ENCODE data around the gene G6PC2.

G6PC2 gene

GRCh38 chr2:168890006-168890782 is 10.9 kb upstream of the G6PC2 start, which contains the start of gene SPC25:
Gene SPC25 (minus strand): TSS chr2:168890430. CDS start chr2:168889519, 911 bp downstream.
- POLR2A ChIA-PET = no interaction called here
- H3K4me3 ChIP-seq (ENCODE audit: low read depth, low read length) = peak within 1 kb of the TSS; percentile 85
- CTCF ChIA-PET = no interaction called here
- TF ChIP-seq, protein P1, sequence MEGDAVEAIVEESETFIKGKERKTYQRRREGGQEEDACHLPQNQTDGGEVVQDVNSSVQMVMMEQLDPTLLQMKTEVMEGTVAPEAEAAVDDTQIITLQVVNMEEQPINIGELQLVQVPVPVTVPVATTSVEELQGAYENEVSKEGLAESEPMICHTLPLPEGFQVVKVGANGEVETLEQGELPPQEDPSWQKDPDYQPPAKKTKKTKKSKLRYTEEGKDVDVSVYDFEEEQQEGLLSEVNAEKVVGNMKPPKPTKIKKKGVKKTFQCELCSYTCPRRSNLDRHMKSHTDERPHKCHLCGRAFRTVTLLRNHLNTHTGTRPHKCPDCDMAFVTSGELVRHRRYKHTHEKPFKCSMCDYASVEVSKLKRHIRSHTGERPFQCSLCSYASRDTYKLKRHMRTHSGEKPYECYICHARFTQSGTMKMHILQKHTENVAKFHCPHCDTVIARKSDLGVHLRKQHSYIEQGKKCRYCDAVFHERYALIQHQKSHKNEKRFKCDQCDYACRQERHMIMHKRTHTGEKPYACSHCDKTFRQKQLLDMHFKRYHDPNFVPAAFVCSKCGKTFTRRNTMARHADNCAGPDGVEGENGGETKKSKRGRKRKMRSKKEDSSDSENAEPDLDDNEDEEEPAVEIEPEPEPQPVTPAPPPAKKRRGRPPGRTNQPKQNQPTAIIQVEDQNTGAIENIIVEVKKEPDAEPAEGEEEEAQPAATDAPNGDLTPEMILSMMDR (IDR thresholded peaks at IDR 0.05; ENCODE audit: insufficient read depth, low read length, missing control alignments) = no peak
- DNase-seq (ENCODE audit: low read depth, low spot score) = peak; percentile 31

- no peak overlapping the region for H3K4me3 ChIP-seq (ENCODE audit: low read depth, low read length)
- CTCF ChIA-PET = no interaction called here
- no peak for DNase-seq (ENCODE audit: low read depth, low spot score)
- TF ChIP-seq, protein P1 (IDR thresholded peaks at IDR 0.05; ENCODE audit: insufficient read depth, low read length, missing control alignments) = no peak
- POLR2A ChIA-PET = no interaction called here
Measured at GRCh38 chr2:168892327-168892726, 8.8 kb upstream of the G6PC2 start.

DNA sequence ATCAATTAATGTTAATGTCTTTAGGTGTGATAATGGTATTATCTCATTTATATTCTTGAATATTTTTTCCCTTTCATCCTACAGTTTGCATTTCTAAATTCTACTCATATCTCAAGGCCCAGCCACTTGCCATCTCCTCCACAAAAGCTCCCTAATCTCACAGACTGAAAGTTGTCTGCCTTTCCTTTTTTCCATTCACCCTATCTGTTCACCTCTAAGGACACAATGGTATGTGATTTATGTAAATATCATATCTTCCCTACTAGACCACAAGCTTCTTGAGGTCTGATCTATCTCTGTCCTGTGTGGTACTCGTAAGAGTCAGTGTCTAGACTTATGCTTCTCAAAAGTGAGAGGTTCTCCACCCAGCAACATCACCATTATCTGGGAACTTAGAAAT is 7.0 kb upstream of the G6PC2 start:
- ChIA-PET POLR2A (no interaction called here), CTCF (no interaction called here)
- no peak overlapping the region for H3K4me3 ChIP-seq (ENCODE audit: low read depth, low read length)
- TF ChIP-seq, protein P1 (IDR thresholded peaks at IDR 0.05; ENCODE audit: insufficient read depth, low read length, missing control alignments) = no peak
- no peak for DNase-seq (ENCODE audit: low read depth, low spot score)

DNA sequence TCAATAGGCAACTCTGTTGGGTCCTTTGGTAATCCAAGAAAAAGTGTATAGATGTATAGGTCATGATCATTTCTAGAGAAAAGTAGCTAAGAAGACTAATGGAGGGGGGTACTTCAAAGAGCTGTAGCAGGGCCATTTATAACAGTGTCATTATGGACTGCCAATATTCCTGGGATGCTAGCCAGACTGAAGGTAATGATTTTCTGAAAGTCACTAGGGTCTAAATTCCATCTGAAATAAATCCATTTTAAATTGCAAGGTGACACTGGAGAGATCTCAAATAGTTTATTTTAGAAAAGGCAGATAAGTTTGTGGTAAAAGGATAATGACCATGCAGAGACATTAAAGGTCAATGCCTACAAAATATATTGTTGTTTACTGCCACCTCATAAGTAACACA is 6.4 kb upstream of the G6PC2 start:
- no peak overlapping the region for H3K4me3 ChIP-seq (ENCODE audit: low read depth, low read length)
- ChIA-PET POLR2A (no interaction called here), CTCF (no interaction called here)
- no peak for DNase-seq (ENCODE audit: low read depth, low spot score)
- TF ChIP-seq, protein P1 (IDR thresholded peaks at IDR 0.05; ENCODE audit: insufficient read depth, low read length, missing control alignments) = no peak

- TF ChIP-seq, protein P1 (IDR thresholded peaks at IDR 0.05; ENCODE audit: insufficient read depth, low read length, missing control alignments) = no peak
- ChIA-PET CTCF (no interaction called here), POLR2A (no interaction called here)
- no peak overlapping the region for H3K4me3 ChIP-seq (ENCODE audit: low read depth, low read length)
- DNase-seq (ENCODE audit: low read depth, low spot score) = no peak
Measured at GRCh38 chr2:168895771-168896170, 5.3 kb upstream of the G6PC2 start.

GRCh38 chr2:168896783-168897182 is 4.3 kb upstream of the G6PC2 start:
- TF ChIP-seq, protein P1 (IDR thresholded peaks at IDR 0.05; ENCODE audit: insufficient read depth, low read length, missing control alignments) = no peak
- DNase-seq (ENCODE audit: low read depth, low spot score) = no peak
- ChIA-PET POLR2A (no interaction called here), CTCF (no interaction called here)
- no peak overlapping the region for H3K4me3 ChIP-seq (ENCODE audit: low read depth, low read length)

All from AG04449 (cell line).